Body of pancreas (tissue), 4 donors: Measurements from ENCODE around the gene TEX14. TPM values are rescaled to one million over a fixed set of nuclear protein-coding genes. Genes with fewer than 3 reads are reported as not detected.

Experiments used
- ATAC-seq: fragments of 150-250 bp; one replicate; pipeline ENCODE4 v1.9.1; 2016
- DNase-seq, 4 donors: peaks; one replicate each; pipeline ENCODE4 v3.0.0-alpha.2; 2019
- H3K27ac ChIP-seq, 4 donors: fragments of 200-600 bp; sonication (generic); 1 replicate in 3 of 4; 2 replicates in 1 of 4; pipeline versions ENCODE4 v1.5.1 to v1.6.1; 2016 to 2019; ENCODE audit warnings: mild to moderate bottlenecking in 1 of 4, mixed read lengths in 1 of 4, moderate library complexity in 1 of 4
- H3K27me3 ChIP-seq, 2 donors: fragments of 200-600 bp; sonication (generic); one replicate each; pipeline ENCODE4 v1.6.0; 2016; ENCODE audit warnings: mild to moderate bottlenecking in 1 of 2
- H3K36me3 ChIP-seq, 2 donors: fragments of 200-600 bp; sonication (generic); replicated peaks in 1 of 2; 2 replicates each; pipeline ENCODE4 v1.5.1; 2016; ENCODE audit warnings: low read depth in 2 of 2; ENCODE audit not compliant: insufficient read depth in 1 of 2
- H3K4me1 ChIP-seq: fragments of 200-600 bp; sonication (generic); one replicate; pipeline ENCODE4 v1.6.0; 2016
- H3K4me3 ChIP-seq, 2 donors: fragments of 200-600 bp; sonication (generic); 1 replicate in 1 of 2; 2 replicates in 1 of 2; pipeline ENCODE4 v1.5.1; 2016 to 2019
- H3K9me3 ChIP-seq, 3 donors: fragments of 200-600 bp; sonication (generic); 1 replicate in 2 of 3; 2 replicates in 1 of 3; pipeline ENCODE4 v1.5.1; 2016
- CTCF ChIP-seq, 7 experiments: fragments of 450-650 bp in 4 of 7; fragments of 200-600 bp in 3 of 7; sonication (generic) in 3 of 7; IDR thresholded peaks; one replicate each; pipeline ENCODE4 v1.5.1; 2016 to 2019; ENCODE audit warnings: antibody characterized with exemption in 7 of 7
- POLR2A ChIP-seq, 3 donors: fragments of 450-650 bp; IDR thresholded peaks; one replicate each; pipeline ENCODE4 v1.6.1; 2016; ENCODE audit warnings: antibody characterized with exemption in 3 of 3, mild to moderate bottlenecking in 2 of 3
- WGBS, 2 donors: methylation state at CpG; one replicate each; pipeline ENCODE4 v1.1.5; 2017; 5-methylcytosine and 5-hydroxymethylcytosine counted together
- intact Hi-C: fragments of 100-400 bp; cut with DNase I; formaldehyde crosslinking; loops from one replicate; pipeline ENCODE4 v1.15.1; 2023
- total RNA-seq, 2 donors: library from RNA; depleted of rRNA; stranded (reverse); fragments of >200 nt; gene quantifications; one replicate each; pipeline ENCODE4 v1.1.0, GENCODE V29; 2016

Gene TEX14
- total RNA-seq, 2 donors from 2014 or later = 0.26 TPM; not detected in 1

DNA sequence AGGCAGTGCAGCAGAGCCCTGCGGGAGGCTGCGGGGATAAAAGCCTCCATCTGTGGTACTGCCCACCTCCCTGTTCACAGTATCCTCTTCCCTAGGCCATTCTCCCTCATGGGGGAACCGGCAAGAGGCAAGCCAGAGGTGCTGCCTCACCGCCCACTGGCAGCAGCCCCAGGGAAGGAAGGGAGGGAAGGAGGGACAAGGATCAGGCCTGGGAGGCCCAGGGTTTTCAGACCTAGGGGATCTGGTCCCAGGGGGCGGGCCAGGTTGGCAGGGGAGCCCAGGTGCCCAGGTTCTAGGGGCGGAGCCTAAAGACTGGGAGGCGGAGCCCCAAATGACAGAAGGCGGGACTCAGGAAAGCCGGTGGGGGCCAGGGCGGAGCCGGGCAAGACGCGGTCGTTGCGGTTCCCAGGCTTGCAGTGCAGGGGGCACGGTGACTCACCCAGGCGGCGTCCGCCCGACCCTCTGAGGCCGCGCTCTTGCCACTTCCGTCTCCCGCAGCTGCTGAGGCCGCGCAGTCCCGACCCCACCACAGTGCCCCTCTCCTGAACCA, 174.4 kb downstream of the TEX14 start:
- H3K9me3 ChIP-seq = no peaks in the 10 kb centered on the region
- intact Hi-C loops = no loop called here
- peak in 1 of 4 donors; percentile 93 for DNase-seq
- H3K27ac ChIP-seq = peak overlapping the region; percentile 96 to 99 (median 98)
- H3K27me3 ChIP-seq = no peaks in the 10 kb centered on the region
- TF ChIP-seq CTCF (IDR thresholded peaks at IDR 0.05) (no peak), POLR2A (IDR thresholded peaks at IDR 0.05) (peak; percentile 68 to 83 (median 81))
- peaks cover 33% of the 10 kb centered on the region for H3K4me1 ChIP-seq
- H3K4me3 ChIP-seq = peak overlapping the region; percentile 54 to 76
- peak; percentile 45 for ATAC-seq
- no peaks in the 10 kb centered on the region for H3K36me3 ChIP-seq
- WGBS, 2 donors = 0% methylated on average over 4 to 27 of the region's 27 CpGs

GRCh38 chr17:58516644-58517377, 175.0 kb downstream of the TEX14 start:
- H3K27ac ChIP-seq = peak overlapping the region; percentile 96 to 99 (median 98)
- no peaks in the 10 kb centered on the region for H3K27me3 ChIP-seq
- H3K4me3 ChIP-seq = peak overlapping the region; percentile 54 to 76
- WGBS, 2 donors = 28 to 52% methylated on average over 2 of the region's 2 CpGs
- H3K36me3 ChIP-seq = no peaks in the 10 kb centered on the region
- TF ChIP-seq POLR2A (IDR thresholded peaks at IDR 0.05) (no peak), CTCF (IDR thresholded peaks at IDR 0.05) (no peak)
- peaks cover 33% of the 10 kb centered on the region for H3K4me1 ChIP-seq
- intact Hi-C loops = no loop called here
- ATAC-seq = no peak
- DNase-seq = peak in 1 of 4 donors; percentile 21
- H3K9me3 ChIP-seq = no peaks in the 10 kb centered on the region

- intact Hi-C loops = no loop called here
- H3K27ac ChIP-seq = peak overlapping the region in 3 of 4 donors; percentile 59 to 75 (median 62)
- WGBS, 2 donors = 54 to 58% methylated on average over 2 of the region's 2 CpGs
- TF ChIP-seq POLR2A (IDR thresholded peaks at IDR 0.05) (no peak), CTCF (IDR thresholded peaks at IDR 0.05) (no peak)
- peaks cover 33% of the 10 kb centered on the region for H3K4me1 ChIP-seq
- no peak for ATAC-seq
- no peaks in the 10 kb centered on the region for H3K9me3 ChIP-seq
- no peak overlapping the region for H3K4me3 ChIP-seq
- H3K36me3 ChIP-seq = peaks cover 0 to 9% of the 10 kb centered on the region in 2 donors
- DNase-seq = no peak
- H3K27me3 ChIP-seq = no peaks in the 10 kb centered on the region
Observed at GRCh38 chr17:58515286-58515685, 176.6 kb downstream of the TEX14 start.

DNA sequence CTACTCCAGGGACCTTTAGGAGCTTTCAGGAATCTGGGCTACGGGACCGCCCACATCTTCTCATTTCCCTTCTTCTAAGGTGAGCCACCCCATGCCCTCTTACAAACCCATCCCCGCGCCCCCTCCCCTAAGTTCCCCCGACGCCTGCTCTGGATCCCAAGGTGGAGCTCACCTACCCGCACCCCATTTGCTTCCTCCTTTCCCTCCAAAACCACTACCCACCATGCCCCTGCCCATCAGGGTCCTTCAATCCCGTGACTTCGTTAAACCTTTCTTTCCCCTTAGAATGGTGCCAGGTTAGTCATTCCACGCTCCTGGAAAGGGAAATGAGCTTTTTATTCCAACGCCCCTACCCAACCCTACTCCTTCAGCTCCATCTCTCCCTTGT, 177.1 kb downstream of the TEX14 start:
- intact Hi-C loops = no loop called here
- Histone ChIP-seq H3K9me3 (no peaks in the 10 kb centered on the region), H3K27ac (peak overlapping the region; percentile 43 to 75 (median 60)), H3K27me3 (no peaks in the 10 kb centered on the region), H3K4me3 (no peak overlapping the region), H3K4me1 (peaks cover 33% of the 10 kb centered on the region), H3K36me3 (peaks cover 0 to 11% of the 10 kb centered on the region in 2 donors)
- ATAC-seq (no peak), DNase-seq (no peak)
- TF ChIP-seq POLR2A (IDR thresholded peaks at IDR 0.05) (no peak), CTCF (IDR thresholded peaks at IDR 0.05) (no peak)
- WGBS, 2 donors = 29 to 40% methylated on average over 11 of the region's 11 CpGs
